GM04504 (cell line): ENCODE measurements around the gene MYL4.
"Not testable (repeated sequence)": the region's sequence is repeated elsewhere in the genome, so short reads cannot be mapped to it uniquely, and the experiment has no call there.

ENCODE experiments used
- DNase-seq: peaks from one replicate; pipeline ENCODE4 v3.0.0-alpha.2; 2012; ENCODE audit warnings: low read depth

MYL4 gene

DNA sequence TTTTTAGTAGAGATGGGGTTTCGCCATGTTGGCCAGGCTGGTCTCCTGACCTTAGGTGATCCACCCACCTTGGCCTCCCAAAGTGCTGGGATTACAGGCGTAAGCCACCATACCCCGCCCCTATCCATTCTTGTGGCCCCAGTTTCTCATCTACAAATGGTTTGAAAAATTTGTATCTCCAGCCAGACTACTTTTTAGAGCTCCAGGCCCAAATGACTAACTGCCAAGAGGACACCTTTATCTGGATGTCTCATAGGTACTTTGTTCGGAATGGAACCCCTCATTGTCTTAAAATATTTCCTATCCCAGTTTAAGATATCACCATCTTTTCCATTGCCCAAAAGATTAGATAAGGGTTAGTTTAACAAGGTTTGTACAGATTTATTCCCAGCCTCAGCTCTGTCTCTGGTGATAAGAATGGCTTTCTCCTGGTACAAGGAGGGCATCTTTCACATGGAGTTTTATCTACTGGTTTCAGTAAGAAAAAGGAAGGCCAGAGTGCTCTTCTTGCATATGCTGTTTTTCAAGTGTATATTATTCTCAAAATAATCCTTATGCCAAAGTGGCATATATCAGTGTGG, 15.1 kb upstream of the MYL4 start:
- no peak for DNase-seq

DNA sequence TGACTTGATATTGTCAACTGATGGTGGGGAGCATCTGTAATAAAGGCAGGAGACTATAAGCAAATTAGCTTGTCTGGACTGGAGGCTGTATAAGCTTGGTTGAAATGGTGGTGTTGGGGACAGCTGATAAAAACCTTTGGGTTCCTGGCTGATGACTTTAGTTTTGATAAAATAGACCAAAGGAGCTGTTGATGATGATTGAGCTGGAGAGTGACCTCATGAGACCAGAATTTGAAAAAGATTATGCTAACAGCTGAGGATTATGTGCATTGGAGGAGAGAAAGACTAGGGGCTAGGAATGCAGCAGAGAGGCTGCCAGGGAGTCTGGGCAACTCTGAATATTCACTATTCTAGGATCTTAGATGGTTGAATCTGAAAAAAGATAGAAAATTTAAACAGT, 11.3 kb upstream of the MYL4 start:
- DNase-seq: no peak

- no peak for DNase-seq
Measured at GRCh38 chr17:47199627-47200324, 9.4 kb upstream of the MYL4 start.

GRCh38 chr17:47200325-47200664, 8.9 kb upstream of the MYL4 start:
- no peak for DNase-seq

DNA sequence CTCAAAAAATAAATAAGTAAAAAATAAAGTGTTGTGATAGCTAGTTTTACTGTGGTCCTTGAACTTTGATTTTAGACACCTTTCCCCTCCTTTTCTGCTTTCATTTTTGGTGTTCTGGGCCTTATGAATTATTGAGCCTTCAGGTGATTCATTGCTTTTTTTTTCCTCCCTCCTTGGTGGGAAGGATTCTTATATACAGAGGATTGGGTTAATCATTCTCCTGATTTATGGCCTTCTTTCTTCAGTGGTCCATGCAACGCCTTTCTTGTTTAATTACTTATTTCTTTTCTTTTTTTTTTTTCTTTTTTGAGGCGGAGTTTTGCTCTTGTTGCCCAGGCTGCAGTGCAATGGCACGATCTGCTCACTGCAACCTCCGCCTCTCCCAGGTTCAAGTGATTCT, 8.0 kb upstream of the MYL4 start:
- DNase-seq: no peak

DNA sequence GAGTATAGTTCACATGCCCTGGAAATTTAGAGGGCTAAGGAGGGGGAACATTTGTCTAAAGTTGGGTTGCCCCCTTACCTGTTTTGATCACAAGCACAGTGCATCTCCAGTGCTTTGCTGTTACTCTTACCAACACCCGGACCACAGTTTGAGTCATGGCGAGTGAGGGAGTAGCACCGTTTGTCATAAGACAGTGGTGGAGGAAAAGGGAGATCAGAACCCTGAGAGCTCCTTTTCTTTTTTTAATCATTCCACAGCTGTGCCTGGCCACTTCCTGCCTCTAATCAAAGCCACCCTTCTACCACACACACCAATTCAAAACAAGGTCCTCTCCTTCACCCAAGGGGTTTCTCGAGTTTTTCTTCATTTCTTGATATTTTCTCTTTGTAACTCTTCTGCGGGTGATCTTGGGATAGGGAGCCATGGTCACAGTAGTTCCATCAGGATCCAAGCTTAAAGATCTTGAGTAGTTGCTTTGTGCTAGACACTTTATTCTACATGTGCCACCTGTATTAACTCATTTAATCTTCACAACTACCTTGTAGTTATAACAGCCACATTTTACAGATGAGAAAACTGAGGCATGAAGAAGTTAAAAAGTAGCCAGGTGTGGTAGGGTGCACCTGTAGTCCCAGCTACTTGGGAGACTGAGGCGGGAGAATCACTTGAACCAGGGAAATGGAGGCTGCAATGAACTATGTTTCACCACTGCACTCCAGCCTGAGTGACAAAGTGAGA, 5.0 kb upstream of the MYL4 start:
- peak; percentile 32 for DNase-seq

DNA sequence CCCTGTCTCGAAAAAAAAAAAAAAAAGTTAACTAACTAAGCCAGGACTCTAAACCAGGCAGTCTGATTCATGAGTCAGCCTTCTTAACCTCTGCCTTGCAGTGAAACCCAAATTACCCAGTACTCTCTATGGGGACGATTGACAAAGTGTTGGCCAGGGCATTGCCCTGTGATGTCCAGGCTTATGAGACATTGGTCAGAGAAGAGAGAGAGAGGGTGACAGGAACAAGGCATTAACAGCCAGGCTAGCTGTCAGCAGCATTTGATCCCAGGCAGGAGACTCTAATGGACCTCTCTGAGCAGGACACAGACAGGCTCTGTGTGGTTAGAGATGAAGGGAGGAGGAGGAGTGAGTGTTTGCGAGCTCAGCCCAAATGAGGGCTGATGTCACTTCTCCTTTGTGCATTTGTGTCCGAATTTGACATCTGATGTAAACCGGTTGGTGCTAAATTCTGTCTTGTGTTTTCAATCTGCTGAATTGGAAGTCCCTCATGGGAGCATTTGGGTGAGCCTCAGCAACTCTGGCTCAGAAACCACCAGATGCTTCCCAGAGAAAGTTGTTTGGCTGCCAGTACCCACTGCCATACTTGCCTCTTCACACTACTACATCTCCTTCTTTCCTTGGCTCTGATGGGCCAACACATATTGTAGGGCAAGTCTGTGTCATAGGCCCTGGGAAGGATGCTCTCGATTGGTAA, 4.3 kb upstream of the MYL4 start:
- DNase-seq: no peak

GRCh38 chr17:47205419-47205963, 3.7 kb upstream of the MYL4 start:
- no peak for DNase-seq

DNA sequence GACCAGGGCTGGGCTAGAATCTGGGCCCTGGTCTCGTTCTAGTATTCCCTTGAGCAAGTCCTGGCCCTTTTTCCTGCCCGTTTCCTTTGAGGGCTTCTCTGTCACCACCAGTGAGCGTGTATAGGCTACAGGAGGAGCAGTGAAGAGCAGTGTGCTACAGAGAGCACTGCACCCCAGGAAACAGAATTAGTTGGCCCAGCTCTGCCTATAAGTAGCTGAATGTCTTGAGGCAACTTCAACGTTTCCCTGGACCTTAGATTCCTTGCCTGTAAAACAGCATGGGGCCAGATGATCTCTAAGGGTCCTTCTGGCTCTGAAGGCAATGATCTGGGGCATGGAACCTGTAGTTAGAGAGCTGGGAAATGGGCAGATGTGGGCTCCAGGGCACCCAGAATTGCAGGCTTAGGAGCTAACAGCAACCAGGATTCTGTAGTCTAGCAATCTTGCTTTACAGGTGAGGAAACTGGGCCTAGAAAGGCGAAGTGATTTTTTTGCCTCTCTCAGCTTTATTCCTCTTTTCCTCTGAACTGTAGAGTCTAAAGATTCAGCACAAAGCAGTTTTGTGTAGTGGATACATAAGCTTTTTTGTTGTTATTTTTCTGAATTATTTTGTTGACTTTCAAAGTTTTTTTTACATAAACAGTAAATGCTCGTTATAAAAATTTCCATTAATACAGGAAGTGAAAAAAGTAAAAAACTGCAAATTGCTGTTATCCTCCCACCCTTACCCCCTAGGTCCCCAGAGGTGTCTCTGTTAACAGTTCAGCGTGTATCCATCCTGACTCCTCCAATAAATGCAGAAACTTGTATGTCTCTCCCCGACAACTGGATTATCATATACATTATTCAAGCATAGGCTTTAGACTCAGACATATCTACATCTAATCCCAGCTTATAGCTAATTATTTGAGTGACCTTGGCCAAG, 1.7 kb upstream of the MYL4 start:
- DNase-seq: no peak

DNA sequence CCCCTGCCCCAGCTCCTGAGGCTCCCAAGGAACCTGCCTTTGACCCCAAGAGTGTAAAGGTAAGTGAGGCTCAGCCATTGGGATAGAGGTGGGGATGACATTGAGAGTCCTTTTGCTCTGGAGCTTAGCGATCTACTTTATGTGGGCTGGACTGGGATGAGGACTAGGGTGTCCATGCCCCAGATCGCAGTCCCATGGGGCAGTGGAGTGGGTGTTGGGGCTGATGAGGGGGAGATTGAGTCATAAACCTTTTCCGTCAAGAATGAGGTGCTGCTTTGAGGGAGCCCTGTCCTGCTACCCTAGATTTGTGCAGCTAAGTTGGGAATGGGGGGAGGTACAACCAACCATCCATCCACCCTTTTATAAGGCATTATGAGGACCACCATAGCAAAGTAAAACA, 351 bp downstream of the MYL4 start:
- no peak for DNase-seq

DNA sequence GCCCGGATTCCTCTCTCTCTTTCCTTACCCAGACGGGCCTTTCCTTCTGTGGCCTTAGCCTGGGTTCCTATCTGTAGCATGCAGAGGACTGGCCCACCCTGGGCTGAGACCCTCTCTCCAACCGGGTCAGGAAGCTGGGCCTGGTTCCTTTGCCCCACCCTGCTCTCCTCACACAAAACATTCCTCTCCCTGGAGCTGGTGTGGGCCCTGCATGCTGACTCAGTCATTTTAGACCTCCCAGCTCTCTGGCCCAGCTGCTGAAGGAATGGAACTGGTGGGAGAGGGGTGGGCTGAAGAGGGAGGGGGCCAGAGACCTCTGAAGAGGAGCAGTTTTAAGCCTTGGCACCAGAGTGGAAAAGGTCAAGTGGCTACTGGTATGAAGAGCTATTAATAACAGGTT, 957 bp downstream of the MYL4 start:
- no peak for DNase-seq

- DNase-seq: no peak
Measured at GRCh38 chr17:47210779-47211178, 1.6 kb downstream of the MYL4 start.

DNA sequence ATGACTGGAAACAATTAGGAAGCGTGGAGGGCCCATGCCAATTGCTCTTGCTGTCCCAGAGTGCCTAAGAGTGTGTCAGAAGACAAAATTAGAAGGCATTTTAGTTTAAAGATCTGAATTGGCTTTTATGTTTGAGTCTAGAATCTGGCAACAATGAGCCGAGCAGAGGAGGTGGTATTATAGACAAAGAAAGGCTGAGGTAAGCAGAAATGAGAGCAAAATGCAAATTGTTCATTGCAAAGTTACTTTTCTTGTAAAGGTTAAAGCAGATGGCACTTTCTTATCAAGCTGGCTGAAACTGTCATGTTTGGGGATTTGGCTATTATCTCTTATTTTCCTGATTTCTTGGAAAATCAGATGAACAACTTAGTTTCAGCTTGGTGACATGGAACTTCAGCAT, 3.3 kb downstream of the MYL4 start:
- no peak for DNase-seq

GRCh38 chr17:47213540-47213939, 4.4 kb downstream of the MYL4 start:
- DNase-seq: no peak

GRCh38 chr17:47214931-47215330, 5.8 kb downstream of the MYL4 start:
- DNase-seq: no peak

- DNase-seq: not testable (repeated sequence)
Measured at GRCh38 chr17:47216821-47217220, 7.7 kb downstream of the MYL4 start.

GRCh38 chr17:47217279-47217678, 8.1 kb downstream of the MYL4 start:
- DNase-seq: not testable (repeated sequence)

- no peak for DNase-seq
Measured at GRCh38 chr17:47218896-47219430, 9.8 kb downstream of the MYL4 start.

DNA sequence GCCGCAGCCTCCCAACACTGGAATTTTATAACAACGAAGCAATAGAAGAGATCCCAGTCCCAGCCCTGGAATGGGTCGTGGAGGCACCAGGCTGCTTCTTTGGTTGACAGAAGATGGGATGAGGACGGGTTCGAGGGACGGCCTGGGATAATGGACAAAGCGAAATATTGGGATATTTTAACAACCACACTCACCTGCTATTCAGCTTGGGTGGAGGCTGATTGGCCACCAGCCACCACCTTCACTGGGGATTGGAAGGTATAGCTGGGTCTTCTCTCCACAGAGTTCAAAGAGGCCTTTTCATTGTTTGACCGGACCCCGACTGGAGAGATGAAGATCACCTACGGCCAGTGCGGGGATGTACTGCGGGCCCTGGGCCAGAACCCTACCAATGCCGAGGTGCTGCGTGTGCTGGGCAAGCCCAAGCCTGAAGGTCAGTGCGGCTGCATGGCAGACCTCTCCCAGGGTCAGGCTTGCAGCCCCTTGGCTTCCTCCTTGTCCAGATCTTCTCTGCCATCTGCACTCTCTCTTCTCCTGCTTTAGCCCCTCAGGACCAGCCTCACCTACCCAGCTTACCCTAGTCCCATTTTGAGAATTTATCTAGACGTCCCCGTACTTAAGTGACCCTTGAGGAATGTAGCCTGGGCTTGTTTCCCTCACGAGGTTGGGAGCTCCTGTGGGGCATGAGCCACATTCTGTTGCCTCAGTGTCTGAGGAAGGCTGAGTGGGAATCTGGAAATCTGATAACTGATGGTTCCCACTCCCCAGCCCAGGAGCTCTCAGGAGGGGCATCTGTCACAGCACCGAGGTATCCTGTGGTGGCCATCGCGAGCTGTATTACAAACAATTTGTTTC, 10.7 kb downstream of the MYL4 start:
- no peak for DNase-seq

DNA sequence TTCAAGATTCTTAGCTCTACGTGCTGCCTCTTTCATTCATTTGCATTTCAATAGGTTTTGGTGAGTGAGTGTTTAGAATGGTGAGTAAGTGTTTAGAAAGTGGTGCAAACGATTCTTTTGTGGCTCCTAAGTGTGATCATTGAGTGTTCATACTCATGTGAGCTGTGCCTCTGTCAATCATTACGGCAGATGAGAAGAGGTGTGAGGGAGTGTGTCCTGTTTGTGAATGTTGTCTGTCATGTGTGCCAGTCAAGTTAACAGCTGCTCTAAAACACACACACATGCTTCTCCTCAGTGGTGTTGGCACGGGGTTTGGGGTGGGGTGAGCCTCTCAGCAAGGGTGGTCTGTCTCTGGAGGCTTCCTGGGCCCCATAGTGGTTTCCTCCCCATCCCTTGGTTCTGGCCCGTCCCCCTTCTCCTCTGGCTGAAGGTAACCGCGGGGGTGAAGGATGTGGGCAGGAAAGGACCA, 11.4 kb downstream of the MYL4 start:
- DNase-seq: no peak
